ENCODE data around the gene NHLRC4. TPM values are rescaled to one million over a fixed set of nuclear protein-coding genes. Genes with fewer than 3 reads are reported as not detected.

The NHLRC4 gene
- polyA plus RNA-seq, 3 donors from 2014 or later: 0.42 to 0.61 TPM; not detected in 1

- no peaks in the 10 kb centered on the region for H3K36me3 Mint-ChIP-seq
- H3K4me3 Mint-ChIP-seq: peak overlapping the region; percentile 66 to 80 (median 74)
- H3K27ac Mint-ChIP-seq: peak overlapping the region; percentile 65 to 92 (median 81)
- peaks cover 2 to 22% (median 3%) of the 10 kb centered on the region in 3 donors for H3K27me3 Mint-ChIP-seq (ENCODE audit: low read depth in 3 of 3)
- DNase-seq: no peak
- H3K4me1 Mint-ChIP-seq: peaks cover 41 to 44% of the 10 kb centered on the region in 2 donors
- no peaks in the 10 kb centered on the region for H3K9me3 Mint-ChIP-seq
These were observed 40.4 kb upstream of the NHLRC4 start for GRCh38 chr16:526181-527014.

- no peaks in the 10 kb centered on the region for H3K36me3 Mint-ChIP-seq
These were observed 39.5 kb upstream of the NHLRC4 start, which contains the start of gene CAPN15 for GRCh38 chr16:527015-527903. Gene CAPN15, plus strand, starts transcription at chr16:527712. Its CDS starts 19,127 bp downstream, at chr16:546839.

GRCh38 chr16:528111-529011, 38.4 kb upstream of the NHLRC4 start:
- peaks cover 44 to 53% of the 10 kb centered on the region in 2 donors for H3K4me1 Mint-ChIP-seq
- no peaks in the 10 kb centered on the region for H3K9me3 Mint-ChIP-seq
- DNase-seq: peak; percentile 29 to 35 (median 31)
- peak overlapping the region; percentile 95 to 98 (median 97) for H3K27ac Mint-ChIP-seq
- peaks cover 2 to 20% (median 2%) of the 10 kb centered on the region in 3 donors for H3K27me3 Mint-ChIP-seq (ENCODE audit: low read depth in 3 of 3)
- peak overlapping the region; percentile 93 to 99 (median 96) for H3K4me3 Mint-ChIP-seq
- no peaks in the 10 kb centered on the region for H3K36me3 Mint-ChIP-seq

More at GRCh38 chr16:527015-527903, 39.5 kb upstream of the NHLRC4 start, which contains the start of gene CAPN15:
- H3K9me3 Mint-ChIP-seq: no peaks in the 10 kb centered on the region
- H3K27me3 Mint-ChIP-seq (ENCODE audit: low read depth in 3 of 3): peaks cover 2 to 20% (median 3%) of the 10 kb centered on the region in 3 donors
- H3K4me1 Mint-ChIP-seq: peaks cover 44 to 48% of the 10 kb centered on the region in 2 donors
- peak; percentile 89 to 91 (median 90) for DNase-seq
- H3K4me3 Mint-ChIP-seq: peak within 1 kb of the TSS; percentile 93 to 99 (median 96)
- peak within 1 kb of the TSS; percentile 95 to 98 (median 97) for H3K27ac Mint-ChIP-seq

- Mint-ChIP-seq H3K4me3 (peak overlapping the region; percentile 93 to 99 (median 96)), H3K27me3 (ENCODE audit: low read depth in 3 of 3) (peaks cover 2 to 19% (median 2%) of the 10 kb centered on the region in 3 donors), H3K9me3 (no peaks in the 10 kb centered on the region), H3K36me3 (no peaks in the 10 kb centered on the region), H3K4me1 (peaks cover 44 to 53% of the 10 kb centered on the region in 2 donors), H3K27ac (peak overlapping the region; percentile 95 to 98 (median 97))
- DNase-seq: peak; percentile 55 to 64 (median 62)
These were observed 37.7 kb upstream of the NHLRC4 start for GRCh38 chr16:529012-529575.

GRCh38 chr16:530111-530817, 36.5 kb upstream of the NHLRC4 start:
- Mint-ChIP-seq H3K4me1 (peaks cover 43 to 55% of the 10 kb centered on the region in 2 donors), H3K9me3 (no peaks in the 10 kb centered on the region), H3K4me3 (peak overlapping the region; percentile 93 to 99 (median 96)), H3K27me3 (ENCODE audit: low read depth in 3 of 3) (peaks cover 2 to 21% (median 2%) of the 10 kb centered on the region in 3 donors), H3K27ac (peak overlapping the region; percentile 95 to 98 (median 97)), H3K36me3 (no peaks in the 10 kb centered on the region)
- peak; percentile 65 to 69 (median 67) for DNase-seq

- peak overlapping the region; percentile 80 to 98 (median 97) for H3K27ac Mint-ChIP-seq
- H3K27me3 Mint-ChIP-seq (ENCODE audit: low read depth in 3 of 3): peaks cover 2 to 21% (median 2%) of the 10 kb centered on the region in 3 donors
- H3K36me3 Mint-ChIP-seq: no peaks in the 10 kb centered on the region
- H3K9me3 Mint-ChIP-seq: no peaks in the 10 kb centered on the region
- H3K4me1 Mint-ChIP-seq: peaks cover 32 to 44% of the 10 kb centered on the region in 2 donors
- no peak for DNase-seq
- peak overlapping the region; percentile 36 to 99 (median 96) for H3K4me3 Mint-ChIP-seq
These were observed 35.2 kb upstream of the NHLRC4 start for GRCh38 chr16:531494-532125.

- no peaks in the 10 kb centered on the region for H3K9me3 Mint-ChIP-seq
- peak overlapping the region in 1 of 6 donors; percentile 62 for H3K27ac Mint-ChIP-seq
- no peaks in the 10 kb centered on the region for H3K36me3 Mint-ChIP-seq
- DNase-seq: no peak
- peaks cover 28 to 43% of the 10 kb centered on the region in 2 donors for H3K4me1 Mint-ChIP-seq
- peak overlapping the region in 2 of 5 donors; percentile 13 to 27 for H3K4me3 Mint-ChIP-seq
- H3K27me3 Mint-ChIP-seq (ENCODE audit: low read depth in 3 of 3): peaks cover 2 to 19% (median 2%) of the 10 kb centered on the region in 3 donors
These were observed 33.2 kb upstream of the NHLRC4 start for GRCh38 chr16:533391-534123.

- Mint-ChIP-seq H3K27me3 (ENCODE audit: low read depth in 3 of 3) (peaks cover 0 to 15% (median 0%) of the 10 kb centered on the region in 3 donors), H3K4me1 (peaks cover 22 to 37% of the 10 kb centered on the region in 2 donors)
These were observed 32.7 kb upstream of the NHLRC4 start for GRCh38 chr16:534135-534534.

GRCh38 chr16:534856-535445, 31.9 kb upstream of the NHLRC4 start:
- H3K27me3 Mint-ChIP-seq (ENCODE audit: low read depth in 3 of 3): peaks cover 0 to 11% (median 0%) of the 10 kb centered on the region in 3 donors
- DNase-seq: no peak
- no peak overlapping the region for H3K4me3 Mint-ChIP-seq
- no peak overlapping the region for H3K27ac Mint-ChIP-seq
- no peaks in the 10 kb centered on the region for H3K36me3 Mint-ChIP-seq
- H3K4me1 Mint-ChIP-seq: peaks cover 14 to 29% of the 10 kb centered on the region in 2 donors
- H3K9me3 Mint-ChIP-seq: no peaks in the 10 kb centered on the region

More at GRCh38 chr16:534135-534534, 32.7 kb upstream of the NHLRC4 start:
- H3K9me3 Mint-ChIP-seq: no peaks in the 10 kb centered on the region
- H3K27ac Mint-ChIP-seq: no peak overlapping the region
- DNase-seq: no peak
- H3K36me3 Mint-ChIP-seq: no peaks in the 10 kb centered on the region
- no peak overlapping the region for H3K4me3 Mint-ChIP-seq

GRCh38 chr16:535446-536405, 31.1 kb upstream of the NHLRC4 start:
- peaks cover 0 to 5% (median 0%) of the 10 kb centered on the region in 3 donors for H3K27me3 Mint-ChIP-seq (ENCODE audit: low read depth in 3 of 3)

More at GRCh38 chr16:535446-536405, 31.1 kb upstream of the NHLRC4 start:
- H3K4me3 Mint-ChIP-seq: no peak overlapping the region
- no peaks in the 10 kb centered on the region for H3K9me3 Mint-ChIP-seq
- DNase-seq: no peak
- H3K36me3 Mint-ChIP-seq: no peaks in the 10 kb centered on the region
- H3K27ac Mint-ChIP-seq: no peak overlapping the region
- peaks cover 6 to 21% of the 10 kb centered on the region in 2 donors for H3K4me1 Mint-ChIP-seq

Data from immature natural killer cell (primary cell).